ENCODE measurements around the gene TOPBP1.

TOPBP1 gene

GRCh38 chr3:133607816-133608215 lies 53.9 kb downstream of the TOPBP1 start:
- no peak for DNase-seq (ENCODE audit: low spot score)

DNA sequence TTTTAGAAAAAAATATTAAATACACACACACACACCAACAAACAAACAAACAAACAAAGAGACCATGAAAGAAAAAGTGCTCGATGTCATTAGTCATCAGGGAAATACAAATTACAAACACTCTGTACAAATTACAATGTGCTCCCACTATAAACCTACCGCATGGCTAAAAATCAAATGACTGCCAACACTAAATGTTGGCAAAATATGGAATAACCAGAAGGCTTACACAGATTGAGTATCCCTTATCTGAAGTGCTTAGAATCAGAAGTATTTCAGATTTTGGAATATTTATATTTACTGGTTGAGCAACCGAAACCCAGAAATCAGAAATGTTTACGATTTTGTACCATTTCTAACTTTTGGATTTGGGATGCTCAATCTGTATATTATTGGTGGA lies 54.8 kb downstream of the TOPBP1 start:
- no peak for DNase-seq (ENCODE audit: low spot score)

GRCh38 chr3:133606342-133606741 lies 55.4 kb downstream of the TOPBP1 start:
- DNase-seq (ENCODE audit: low spot score) = no peak

DNA sequence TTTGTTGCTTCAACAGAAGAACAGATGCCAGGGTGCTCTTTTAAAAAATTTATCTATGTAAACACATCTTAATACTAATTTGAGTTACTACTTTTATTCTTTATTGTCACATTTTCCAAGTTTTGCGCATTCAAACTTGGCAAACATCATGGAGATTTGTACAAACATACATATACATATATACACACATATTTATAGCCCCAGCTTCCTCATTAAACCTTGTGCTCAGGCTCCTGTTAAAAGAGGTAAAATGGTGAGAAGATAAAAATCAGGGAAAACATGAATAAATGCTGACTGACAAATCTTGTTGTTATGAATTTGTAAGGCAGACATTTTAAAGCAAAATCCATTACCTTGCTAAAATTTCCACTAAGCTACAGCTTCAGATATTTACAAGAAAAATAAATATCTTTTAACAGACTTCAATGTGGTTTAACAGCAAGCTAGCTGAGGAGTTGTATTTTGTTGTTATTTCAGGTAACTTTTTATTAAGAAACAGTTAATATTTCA lies 61.1 kb downstream of the TOPBP1 start:
- DNase-seq (ENCODE audit: low spot score) = no peak

- no peak for DNase-seq (ENCODE audit: low spot score)
These were observed 62.5 kb downstream of the TOPBP1 start for GRCh38 chr3:133599280-133599679.

DNA sequence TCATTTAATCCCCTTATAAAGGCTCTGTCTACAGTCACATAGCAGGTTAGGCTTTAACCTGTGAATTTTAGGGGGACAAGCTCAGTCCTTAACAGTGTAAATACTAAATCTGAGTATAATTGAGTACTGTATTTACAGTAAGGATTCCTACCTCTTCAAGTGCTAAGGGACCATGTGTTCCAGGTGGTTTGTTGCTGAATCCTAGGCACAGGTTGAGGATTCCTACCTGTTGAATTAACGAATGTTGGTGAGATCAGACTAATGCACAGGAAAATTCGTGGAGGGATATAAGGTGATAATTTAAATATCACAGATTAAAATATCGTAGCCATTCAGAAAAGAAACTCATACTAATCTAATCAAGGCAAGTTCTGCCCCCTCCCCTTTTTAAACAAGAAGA lies 63.3 kb downstream of the TOPBP1 start:
- DNase-seq (ENCODE audit: low spot score) = no peak

DNA sequence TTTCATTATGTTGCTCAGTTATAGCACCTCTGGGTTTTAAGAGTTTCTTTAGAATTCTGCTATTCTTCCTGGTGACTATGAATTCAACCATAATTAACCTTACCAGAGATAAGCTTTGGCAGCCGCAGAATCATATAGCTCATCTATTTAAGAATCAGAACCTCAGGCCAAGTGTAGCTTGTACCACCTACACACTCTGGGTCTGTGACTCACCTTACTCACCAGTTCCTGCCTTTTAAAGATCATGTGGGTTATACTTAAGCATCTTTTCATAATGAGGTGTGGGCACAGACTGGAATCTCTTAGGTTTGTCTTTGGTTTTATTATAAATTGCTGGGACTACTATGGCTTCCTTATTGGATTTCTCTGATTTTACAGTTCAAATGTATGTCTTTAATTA lies 66.4 kb downstream of the TOPBP1 start:
- no peak for DNase-seq (ENCODE audit: low spot score)

DNA sequence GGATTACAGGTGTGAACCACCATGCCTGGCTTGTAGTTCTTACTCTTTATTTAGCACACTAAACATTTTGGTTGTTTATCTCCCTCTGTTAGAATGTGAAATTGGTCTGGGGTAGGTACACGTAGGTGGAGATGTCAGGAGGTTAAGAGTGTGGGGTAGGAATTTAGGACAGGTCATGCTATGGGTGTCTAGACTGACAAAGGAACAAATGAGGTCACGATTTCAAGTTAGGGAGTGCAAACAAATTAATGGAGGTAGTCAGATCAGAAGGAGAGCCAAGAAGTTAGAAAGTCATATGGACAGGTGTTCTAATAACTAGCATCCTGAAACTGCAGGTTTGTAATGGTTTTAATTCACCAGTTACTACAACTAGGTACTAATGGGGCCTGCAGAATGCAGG lies 68.5 kb downstream of the TOPBP1 start:
- no peak for DNase-seq (ENCODE audit: low spot score)

- DNase-seq (ENCODE audit: low spot score) = no peak
These were observed 68.9 kb downstream of the TOPBP1 start for GRCh38 chr3:133592843-133593242.

DNA sequence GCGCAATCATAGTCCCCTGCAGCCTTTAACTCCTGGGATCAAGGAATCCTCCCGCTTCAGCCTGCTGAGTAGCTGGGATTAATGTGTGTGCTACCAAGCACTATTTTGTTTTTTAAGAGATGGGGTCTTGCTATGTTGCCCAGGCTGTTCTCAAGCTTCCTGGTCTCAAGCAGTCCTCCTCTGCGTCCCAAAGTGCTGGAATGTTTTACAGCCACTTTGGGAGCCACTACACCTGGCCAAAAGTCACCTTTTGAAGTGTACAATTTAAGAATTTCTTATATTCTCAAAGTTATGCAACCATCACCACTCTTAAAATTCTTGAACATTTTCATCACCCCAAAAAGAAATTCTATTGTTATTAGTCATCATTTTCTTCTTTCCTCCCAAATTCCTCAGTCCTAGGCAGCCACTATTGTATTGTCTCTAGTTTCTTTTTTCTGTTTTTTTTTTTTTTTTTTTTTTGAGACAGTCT lies 70.4 kb downstream of the TOPBP1 start:
- DNase-seq (ENCODE audit: low spot score) = no peak

- no peak for DNase-seq (ENCODE audit: low spot score)
These were observed 72.2 kb downstream of the TOPBP1 start for GRCh38 chr3:133589503-133589902.

GRCh38 chr3:133588784-133589465 lies 72.8 kb downstream of the TOPBP1 start:
- DNase-seq (ENCODE audit: low spot score) = no peak

- no peak for DNase-seq (ENCODE audit: low spot score)
These were observed 73.7 kb downstream of the TOPBP1 start for GRCh38 chr3:133588035-133588434.

GRCh38 chr3:133583396-133583795 lies 78.3 kb downstream of the TOPBP1 start:
- DNase-seq (ENCODE audit: low spot score) = no peak

DNA sequence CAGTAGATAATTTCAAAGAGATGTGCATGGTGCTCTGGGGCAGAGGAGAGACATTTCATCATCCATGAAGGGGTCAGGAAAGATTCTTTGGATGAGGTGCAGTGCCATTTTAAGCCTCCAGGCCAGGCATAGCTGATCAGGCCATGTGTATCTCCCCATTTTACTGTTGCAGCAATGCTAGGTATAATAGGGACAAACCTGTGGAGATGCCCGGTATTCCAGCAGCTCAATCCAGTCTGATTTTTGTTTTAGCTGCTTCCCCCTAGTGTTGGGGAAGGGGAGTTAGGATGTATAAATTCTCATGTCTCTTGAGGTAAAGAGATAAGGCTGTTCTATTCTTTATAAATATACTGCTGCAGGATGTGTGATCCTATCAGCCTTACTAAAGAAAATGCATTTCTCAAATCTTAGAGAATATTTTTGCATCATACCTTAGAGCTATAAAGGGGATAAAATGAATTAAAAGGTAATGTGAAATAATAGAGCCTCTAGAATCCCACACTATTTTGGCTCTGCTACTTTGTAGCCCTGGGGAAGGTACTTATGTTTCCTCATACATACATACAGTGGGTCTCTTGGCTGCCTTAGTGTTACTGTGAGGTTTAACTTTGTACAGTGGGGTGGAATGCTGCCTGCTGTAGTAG lies 83.1 kb downstream of the TOPBP1 start:
- no peak for DNase-seq (ENCODE audit: low spot score)

- no peak for DNase-seq (ENCODE audit: low spot score)
These were observed 85.6 kb downstream of the TOPBP1 start for GRCh38 chr3:133576169-133576568.

DNA sequence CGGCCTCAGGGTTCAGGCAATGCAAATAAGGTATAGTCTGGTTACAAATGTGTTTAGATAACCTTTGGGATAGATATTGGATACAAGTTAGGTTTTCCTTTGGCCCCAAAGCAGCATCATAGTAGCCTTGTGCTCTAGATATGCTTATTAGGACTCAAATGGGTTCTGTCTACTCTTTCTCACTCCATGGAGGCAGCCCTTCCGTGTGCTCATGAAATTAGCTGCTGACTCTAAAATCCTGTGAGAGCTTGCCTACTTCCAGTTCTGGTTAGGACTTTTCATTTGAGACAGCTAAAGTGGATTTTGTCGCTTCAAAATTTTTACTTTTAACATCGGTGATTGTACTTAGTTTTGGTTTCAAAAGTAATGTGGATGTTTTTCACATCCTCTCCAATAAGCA lies 86.7 kb downstream of the TOPBP1 start:
- no peak for DNase-seq (ENCODE audit: low spot score)

DNA sequence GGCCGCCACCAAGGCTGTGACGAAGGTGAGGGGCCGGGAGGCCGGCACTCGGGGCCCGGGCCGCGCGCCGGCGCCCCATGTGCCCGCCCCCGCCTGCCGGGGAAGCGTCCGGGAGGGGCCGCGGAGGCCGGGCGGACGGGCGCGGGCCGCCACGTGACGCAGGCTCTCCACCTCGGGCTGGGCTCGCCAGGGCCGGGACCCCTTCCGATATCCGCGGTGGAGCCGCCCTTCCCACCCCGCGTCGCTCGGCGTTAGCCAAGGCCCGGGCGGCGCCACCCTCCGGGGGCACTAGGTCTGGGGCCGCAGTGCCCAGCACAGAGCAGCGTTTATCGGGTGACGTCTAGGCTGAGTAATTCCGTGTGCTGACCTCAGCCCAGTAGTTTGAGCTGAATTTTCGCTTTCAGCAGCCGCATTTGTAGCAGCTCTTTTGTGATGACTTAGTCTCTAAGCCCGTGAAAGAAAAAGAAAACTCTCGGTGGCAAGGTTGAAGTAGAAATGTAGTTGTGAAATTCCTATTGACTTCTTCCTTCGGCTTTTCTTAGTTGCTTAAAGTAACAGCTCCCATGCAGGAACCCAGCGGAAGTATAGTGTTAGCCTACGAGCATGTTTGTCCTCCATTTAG lies 87.4 kb downstream of the TOPBP1 start:
- peak; percentile 80 for DNase-seq (ENCODE audit: low spot score)

DNA sequence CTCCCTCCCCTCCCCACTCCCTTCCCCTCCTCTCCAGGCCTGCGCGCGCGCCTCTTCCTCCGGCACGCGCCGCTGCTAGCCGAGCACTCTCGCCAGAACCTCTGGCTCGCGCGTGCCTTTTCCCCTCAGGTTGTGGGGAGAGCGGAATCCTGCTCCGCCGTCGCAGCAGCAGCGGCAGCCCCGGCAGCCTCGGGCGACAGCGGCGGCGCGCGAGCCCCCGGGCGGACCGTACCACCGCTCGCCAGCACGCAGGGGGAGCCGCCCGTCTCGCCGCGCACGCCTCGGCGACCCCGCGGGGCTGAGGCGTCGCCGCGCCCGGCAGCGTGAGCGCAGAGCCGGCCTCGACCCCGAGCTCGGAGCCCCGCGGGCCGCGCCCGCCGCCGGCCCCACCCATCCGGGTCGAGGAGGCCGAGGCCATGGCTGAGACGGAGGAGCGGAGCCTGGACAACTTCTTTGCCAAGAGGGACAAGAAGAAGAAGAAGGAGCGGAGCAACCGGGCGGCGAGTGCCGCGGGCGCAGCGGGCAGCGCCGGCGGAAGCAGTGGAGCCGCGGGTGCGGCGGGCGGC lies 88.0 kb downstream of the TOPBP1 start, which contains the start of gene CDV3:
CDV3 (plus strand) TSS at position 58 of the 566 bp plus-strand sequence; CDS start at position 417, 359 bp downstream.
- no peak for DNase-seq (ENCODE audit: low spot score)

GRCh38 chr3:133573054-133573628 lies 88.6 kb downstream of the TOPBP1 start:
- DNase-seq (ENCODE audit: low spot score) = peak; percentile 100

GRCh38 chr3:133572158-133573053 lies 89.3 kb downstream of the TOPBP1 start:
- DNase-seq (ENCODE audit: low spot score) = no peak
